Liver (tissue), 9 donors: ENCODE measurements around the gene FAU. TPM values are rescaled to one million over a fixed set of nuclear protein-coding genes. Genes with fewer than 3 reads are reported as not detected.

Source experiments
- DNase-seq: peaks from one replicate; pipeline ENCODE4 v3.0.0-alpha.2; 2017; ENCODE audit warnings: low spot score
- H3K27ac ChIP-seq, 2 donors: one replicate each; pipeline ENCODE4 v1.7.0; 2013; ENCODE audit warnings: inconsistent platforms in 2 of 2, low read length in 2 of 2, control low read depth in 1 of 2, low read depth in 1 of 2, mild to moderate bottlenecking in 1 of 2
- H3K27me3 ChIP-seq, 4 donors: one replicate each; pipeline versions ENCODE4 v1.6.1 to v1.7.0; 2013; ENCODE audit warnings: low read length in 3 of 4, inconsistent platforms in 1 of 4, mild to moderate bottlenecking in 1 of 4, moderate library complexity in 1 of 4; ENCODE audit not compliant: control insufficient read depth in 4 of 4, insufficient read depth in 4 of 4
- H3K36me3 ChIP-seq, 4 donors: one replicate each; pipeline versions ENCODE4 v1.6.1 to v1.7.0; 2013; ENCODE audit warnings: low read length in 3 of 4, mild to moderate bottlenecking in 3 of 4, low read depth in 1 of 4, moderate library complexity in 1 of 4; ENCODE audit not compliant: control insufficient read depth in 4 of 4, insufficient read depth in 3 of 4
- H3K4me1 ChIP-seq, 4 donors: one replicate each; pipeline versions ENCODE4 v1.6.1 to v1.7.0; 2013; ENCODE audit warnings: low read length in 3 of 4, mild to moderate bottlenecking in 3 of 4, moderate library complexity in 1 of 4; ENCODE audit not compliant: control insufficient read depth in 4 of 4, insufficient read depth in 4 of 4
- H3K4me3 ChIP-seq, 3 donors: one replicate each; pipeline versions ENCODE4 v1.6.1 to v1.7.0; 2013; ENCODE audit warnings: low read length in 3 of 3, control low read depth in 1 of 3, low read depth in 1 of 3, mild to moderate bottlenecking in 1 of 3
- H3K9ac ChIP-seq, 2 donors: one replicate each; pipeline ENCODE4 v1.7.0; 2013; ENCODE audit warnings: low read length in 2 of 2, mild to moderate bottlenecking in 2 of 2, moderate library complexity in 2 of 2, control low read depth in 1 of 2, low read depth in 1 of 2
- H3K9me3 ChIP-seq, 4 donors: one replicate each; pipeline versions ENCODE4 v1.6.1 to v1.7.0; 2013; ENCODE audit warnings: low read length in 3 of 4; ENCODE audit not compliant: control insufficient read depth in 4 of 4
- ATF3 ChIP-seq: IDR thresholded peaks from 2 replicates; pipeline ENCODE4 v1.6.1; 2016; ENCODE audit warnings: antibody characterized with exemption
- EGR1 ChIP-seq, 2 donors: IDR thresholded peaks; 2 replicates each; pipeline ENCODE4 v1.6.1; 2016 to 2018; ENCODE audit warnings: antibody characterized with exemption in 2 of 2, low read depth in 2 of 2
- FOXA1 ChIP-seq: IDR thresholded peaks from 2 replicates; pipeline ENCODE4 v1.6.1; 2016; ENCODE audit warnings: antibody characterized with exemption
- FOXA2 ChIP-seq: IDR thresholded peaks from 2 replicates; pipeline ENCODE4 v1.6.1; 2016; ENCODE audit warnings: antibody characterized with exemption
- GABPA ChIP-seq, 2 donors: IDR thresholded peaks in 1 of 2; conservative IDR thresholded peaks in 1 of 2; 2 replicates each; pipeline ENCODE4 v1.6.1; 2016; ENCODE audit warnings: antibody characterized with exemption in 2 of 2, mild to moderate bottlenecking in 1 of 2, moderate library complexity in 1 of 2
- HNF4A ChIP-seq, 2 donors: conservative IDR thresholded peaks; 2 replicates each; pipeline ENCODE4 v1.6.1; 2016; ENCODE audit warnings: antibody characterized with exemption in 2 of 2, mild to moderate bottlenecking in 2 of 2
- HNF4G ChIP-seq: IDR thresholded peaks from 2 replicates; pipeline ENCODE4 v1.6.1; 2016; ENCODE audit warnings: antibody characterized with exemption
- JUND ChIP-seq, 2 donors: IDR thresholded peaks; 2 replicates each; pipeline ENCODE4 v1.6.1; 2016; ENCODE audit warnings: antibody characterized with exemption in 2 of 2
- MAX ChIP-seq: IDR thresholded peaks from 2 replicates; pipeline ENCODE4 v1.6.1; 2016; ENCODE audit warnings: antibody characterized with exemption
- NR2F2 ChIP-seq: IDR thresholded peaks from 2 replicates; pipeline ENCODE4 v1.6.1; 2016; ENCODE audit warnings: antibody characterized with exemption
- RAD21 ChIP-seq, 2 donors: IDR thresholded peaks; 2 replicates each; pipeline ENCODE4 v1.6.1; 2016; ENCODE audit warnings: antibody characterized with exemption in 2 of 2, mild to moderate bottlenecking in 2 of 2
- RXRA ChIP-seq, 2 donors: IDR thresholded peaks; 2 replicates each; pipeline ENCODE4 v1.6.1; 2017 to 2018; ENCODE audit warnings: antibody characterized with exemption in 2 of 2, mild to moderate bottlenecking in 1 of 2
- SP1 ChIP-seq: IDR thresholded peaks from 2 replicates; pipeline ENCODE4 v1.6.1; 2018; ENCODE audit warnings: antibody characterized with exemption, mild to moderate bottlenecking
- TAF1 ChIP-seq: conservative IDR thresholded peaks from 2 replicates; pipeline ENCODE4 v1.6.1; 2016; ENCODE audit warnings: antibody characterized with exemption, mild to moderate bottlenecking
- YY1 ChIP-seq: IDR thresholded peaks from 2 replicates; pipeline ENCODE4 v1.6.1; 2016; ENCODE audit warnings: antibody characterized with exemption, mild to moderate bottlenecking
- WGBS: extraction: QIAGEN DNeasy Blood & Tissue Kit; methylation state at CpG from one replicate; pipeline ENCODE4 v1.1.7; 2013; 5-methylcytosine and 5-hydroxymethylcytosine counted together
- polyA plus RNA-seq, 2 donors: library from polyadenylated mRNA; stranded (reverse) in 1 of 2; unstranded in 1 of 2; fragments of 200-250 nt in 1 of 2; fragments of >200 nt in 1 of 2; fragmentation: Nextera tagmentation in 1 of 2; extraction: Ambion mirVana in 1 of 2; gene quantifications; one replicate each; pipeline versions ENCODE4 v1.2.1 to v1.2.3, GENCODE V29; 2013 to 2015
- total RNA-seq, 2 donors: library from RNA; depleted of rRNA; stranded (reverse); fragments of >200 nt; gene quantifications; one replicate each; pipeline ENCODE4 v1.2.3, GENCODE V29; 2014
- TF ChIP-seq, protein P1 (sequence below): IDR thresholded peaks from 2 replicates; pipeline ENCODE4 v1.6.1; 2016; ENCODE audit warnings: antibody characterized with exemption, mild to moderate bottlenecking
- TF ChIP-seq, protein P2 (sequence below): fragments of 150-350 bp; IDR thresholded peaks from 2 replicates; pipeline ENCODE4 v1.5.1; 2017; ENCODE audit warnings: improper control_type of control experiment, low read depth, low read length; ENCODE audit not compliant: missing input control
- TF ChIP-seq, protein P3 (sequence below): IDR thresholded peaks from 2 replicates; pipeline ENCODE4 v1.6.1; 2016; ENCODE audit warnings: antibody characterized with exemption
- donor health status: healthy.
- donor health status: healthy.
- donor health status: healthy.
- donor health status: healthy.
- donor health status: healthy.

FAU gene
- total and polyA plus RNA-seq, 4 donors: 199 to 535 (median 362) TPM

DNA sequence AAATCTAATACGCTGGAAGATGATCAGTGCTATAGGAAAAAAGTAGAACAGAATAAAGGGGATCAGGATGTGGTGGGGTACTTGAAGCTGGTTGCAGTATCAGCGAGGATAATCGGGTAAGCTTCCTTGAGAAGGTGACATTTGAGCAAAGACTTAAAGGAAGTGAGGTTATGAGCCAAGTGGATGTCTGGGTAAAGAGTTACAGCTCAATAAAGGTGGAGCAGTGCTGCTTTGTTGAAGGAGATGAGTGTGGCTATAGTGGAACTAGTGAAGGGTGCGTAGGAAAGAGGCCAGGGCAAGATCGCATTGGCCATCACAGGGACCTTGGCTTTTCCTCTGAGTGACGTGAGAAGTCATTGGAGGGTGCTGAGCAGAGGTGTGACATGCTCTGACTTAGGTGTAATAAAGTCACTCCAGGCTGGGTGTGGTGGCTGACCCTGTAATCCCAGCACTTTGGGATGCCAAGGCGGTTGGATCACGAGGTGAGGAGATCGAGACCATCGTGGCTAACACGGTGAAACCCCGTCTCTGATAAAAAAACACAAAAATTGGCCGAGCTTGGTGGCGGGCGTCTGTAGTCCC, 14.7 kb upstream of the FAU start:
- TF ChIP-seq HNF4A (conservative IDR thresholded peaks at IDR 0.05) (no peak), ATF3 (no peak), JUND (IDR thresholded peaks at IDR 0.05) (no peak), HNF4G (no peak), RXRA (IDR thresholded peaks at IDR 0.05) (no peak), RAD21 (IDR thresholded peaks at IDR 0.05) (no peak), YY1 (no peak), FOXA2 (no peak), TAF1 (no peak), SP1 (no peak), GABPA (IDR thresholded peaks at IDR 0.05 in 1 of 2, conservative IDR thresholded peaks at IDR 0.05 in 1 of 2) (no peak), EGR1 (IDR thresholded peaks at IDR 0.05; ENCODE audit: low read depth in 2 of 2) (no peak), FOXA1 (no peak), NR2F2 (no peak), MAX (no peak)
- TF ChIP-seq, protein P1, sequence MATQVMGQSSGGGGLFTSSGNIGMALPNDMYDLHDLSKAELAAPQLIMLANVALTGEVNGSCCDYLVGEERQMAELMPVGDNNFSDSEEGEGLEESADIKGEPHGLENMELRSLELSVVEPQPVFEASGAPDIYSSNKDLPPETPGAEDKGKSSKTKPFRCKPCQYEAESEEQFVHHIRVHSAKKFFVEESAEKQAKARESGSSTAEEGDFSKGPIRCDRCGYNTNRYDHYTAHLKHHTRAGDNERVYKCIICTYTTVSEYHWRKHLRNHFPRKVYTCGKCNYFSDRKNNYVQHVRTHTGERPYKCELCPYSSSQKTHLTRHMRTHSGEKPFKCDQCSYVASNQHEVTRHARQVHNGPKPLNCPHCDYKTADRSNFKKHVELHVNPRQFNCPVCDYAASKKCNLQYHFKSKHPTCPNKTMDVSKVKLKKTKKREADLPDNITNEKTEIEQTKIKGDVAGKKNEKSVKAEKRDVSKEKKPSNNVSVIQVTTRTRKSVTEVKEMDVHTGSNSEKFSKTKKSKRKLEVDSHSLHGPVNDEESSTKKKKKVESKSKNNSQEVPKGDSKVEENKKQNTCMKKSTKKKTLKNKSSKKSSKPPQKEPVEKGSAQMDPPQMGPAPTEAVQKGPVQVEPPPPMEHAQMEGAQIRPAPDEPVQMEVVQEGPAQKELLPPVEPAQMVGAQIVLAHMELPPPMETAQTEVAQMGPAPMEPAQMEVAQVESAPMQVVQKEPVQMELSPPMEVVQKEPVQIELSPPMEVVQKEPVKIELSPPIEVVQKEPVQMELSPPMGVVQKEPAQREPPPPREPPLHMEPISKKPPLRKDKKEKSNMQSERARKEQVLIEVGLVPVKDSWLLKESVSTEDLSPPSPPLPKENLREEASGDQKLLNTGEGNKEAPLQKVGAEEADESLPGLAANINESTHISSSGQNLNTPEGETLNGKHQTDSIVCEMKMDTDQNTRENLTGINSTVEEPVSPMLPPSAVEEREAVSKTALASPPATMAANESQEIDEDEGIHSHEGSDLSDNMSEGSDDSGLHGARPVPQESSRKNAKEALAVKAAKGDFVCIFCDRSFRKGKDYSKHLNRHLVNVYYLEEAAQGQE: no peak
- TF ChIP-seq, protein P2, sequence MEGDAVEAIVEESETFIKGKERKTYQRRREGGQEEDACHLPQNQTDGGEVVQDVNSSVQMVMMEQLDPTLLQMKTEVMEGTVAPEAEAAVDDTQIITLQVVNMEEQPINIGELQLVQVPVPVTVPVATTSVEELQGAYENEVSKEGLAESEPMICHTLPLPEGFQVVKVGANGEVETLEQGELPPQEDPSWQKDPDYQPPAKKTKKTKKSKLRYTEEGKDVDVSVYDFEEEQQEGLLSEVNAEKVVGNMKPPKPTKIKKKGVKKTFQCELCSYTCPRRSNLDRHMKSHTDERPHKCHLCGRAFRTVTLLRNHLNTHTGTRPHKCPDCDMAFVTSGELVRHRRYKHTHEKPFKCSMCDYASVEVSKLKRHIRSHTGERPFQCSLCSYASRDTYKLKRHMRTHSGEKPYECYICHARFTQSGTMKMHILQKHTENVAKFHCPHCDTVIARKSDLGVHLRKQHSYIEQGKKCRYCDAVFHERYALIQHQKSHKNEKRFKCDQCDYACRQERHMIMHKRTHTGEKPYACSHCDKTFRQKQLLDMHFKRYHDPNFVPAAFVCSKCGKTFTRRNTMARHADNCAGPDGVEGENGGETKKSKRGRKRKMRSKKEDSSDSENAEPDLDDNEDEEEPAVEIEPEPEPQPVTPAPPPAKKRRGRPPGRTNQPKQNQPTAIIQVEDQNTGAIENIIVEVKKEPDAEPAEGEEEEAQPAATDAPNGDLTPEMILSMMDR: no peak
- TF ChIP-seq, protein P3, sequence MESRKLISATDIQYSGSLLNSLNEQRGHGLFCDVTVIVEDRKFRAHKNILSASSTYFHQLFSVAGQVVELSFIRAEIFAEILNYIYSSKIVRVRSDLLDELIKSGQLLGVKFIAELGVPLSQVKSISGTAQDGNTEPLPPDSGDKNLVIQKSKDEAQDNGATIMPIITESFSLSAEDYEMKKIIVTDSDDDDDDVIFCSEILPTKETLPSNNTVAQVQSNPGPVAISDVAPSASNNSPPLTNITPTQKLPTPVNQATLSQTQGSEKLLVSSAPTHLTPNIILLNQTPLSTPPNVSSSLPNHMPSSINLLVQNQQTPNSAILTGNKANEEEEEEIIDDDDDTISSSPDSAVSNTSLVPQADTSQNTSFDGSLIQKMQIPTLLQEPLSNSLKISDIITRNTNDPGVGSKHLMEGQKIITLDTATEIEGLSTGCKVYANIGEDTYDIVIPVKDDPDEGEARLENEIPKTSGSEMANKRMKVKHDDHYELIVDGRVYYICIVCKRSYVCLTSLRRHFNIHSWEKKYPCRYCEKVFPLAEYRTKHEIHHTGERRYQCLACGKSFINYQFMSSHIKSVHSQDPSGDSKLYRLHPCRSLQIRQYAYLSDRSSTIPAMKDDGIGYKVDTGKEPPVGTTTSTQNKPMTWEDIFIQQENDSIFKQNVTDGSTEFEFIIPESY: no peak
- H3K36me3 ChIP-seq: peaks cover 9 to 14% (median 11%) of the 10 kb centered on the region in 4 donors
- H3K27me3 ChIP-seq: no peaks in the 10 kb centered on the region
- H3K9me3 ChIP-seq: no peaks in the 10 kb centered on the region
- no peak overlapping the region for H3K4me3 ChIP-seq
- peaks cover 0 to 37% (median 27%) of the 10 kb centered on the region in 4 donors for H3K4me1 ChIP-seq
- H3K9ac ChIP-seq: no peak overlapping the region
- WGBS: 87% methylated on average over 15 of the region's 15 CpGs
- H3K27ac ChIP-seq: no peak overlapping the region
- DNase-seq: no peak
